Right renal pelvis (tissue), 4 donors: ENCODE results near the gene MYH3. TPM values are rescaled to one million over a fixed set of nuclear protein-coding genes. Genes with fewer than 3 reads are reported as not detected.

Source experiments
- polyA plus RNA-seq, 4 donors: library from polyadenylated mRNA; unstranded; fragments of 120-200 nt; gene quantifications; one replicate each; pipeline ENCODE4 v1.2.1, GENCODE V29; 2013; ENCODE audit not compliant: insufficient read length in 4 of 4

MYH3 gene
- polyA plus RNA-seq, 4 donors = 2.6 to 4.7 (median 3.1) TPM

Other genes with a start within 250 kb of the MYH3 start
- under 1 TPM; 0.62 to 0.97 (median 0.79) TPM for gene MYH8, start 235.4 kb downstream of the MYH3 start, polyA plus RNA-seq
- gene MYH4, start 187.8 kb downstream of the MYH3 start, polyA plus RNA-seq = under 1 TPM; 0.06 to 0.19 (median 0.11) TPM
- under 1 TPM; 0.04 to 0.06 (median 0.05) TPM for gene MYH1, start 138.8 kb downstream of the MYH3 start, polyA plus RNA-seq
- gene MYH2, start 107.7 kb downstream of the MYH3 start, polyA plus RNA-seq = under 1 TPM in 1 of 4 donors, not detected in 3; 0.04 TPM
- gene SCO1, start 40.2 kb upstream of the MYH3 start, polyA plus RNA-seq = 10 to 100 TPM; 39.3 to 42.3 (median 40.6) TPM
- 10 to 100 TPM; 14.7 to 19.6 (median 18.0) TPM for gene ADPRM, start 40.3 kb upstream of the MYH3 start, polyA plus RNA-seq
- gene TMEM220, start 72.7 kb upstream of the MYH3 start, polyA plus RNA-seq = 10 to 100 TPM in 3 of 4 donors, 1 to 10 TPM in 1; 9.1 to 10.4 (median 10.2) TPM
- 1 to 10 TPM; 1.4 to 7.8 (median 3.8) TPM for gene TMEM238L, start 146.8 kb upstream of the MYH3 start, polyA plus RNA-seq
- gene PIRT, start 180.8 kb upstream of the MYH3 start, polyA plus RNA-seq = under 1 TPM in 1 of 4 donors, not detected in 3; 0.21 TPM